H9 (cell line): ENCODE data around the gene FRAS1. TPM values are rescaled to one million over a fixed set of nuclear protein-coding genes. Genes with fewer than 3 reads are reported as not detected.

Experiments used
- DNase-seq: peaks from one replicate; pipeline ENCODE4 v3.0.0-alpha.2; 2017
- H2AFZ ChIP-seq: one replicate; pipeline ENCODE4 v1.6.1; 2013; ENCODE audit warnings: mild to moderate bottlenecking, low read length, control low read depth, moderate library complexity
- H2AK5ac ChIP-seq: 2 replicates; pipeline ENCODE4 v1.6.1; 2013; ENCODE audit warnings: low read length, control low read depth, mixed read lengths; ENCODE audit not compliant: insufficient read length
- H2BK120ac ChIP-seq: one replicate; pipeline ENCODE4 v1.6.1; 2013; ENCODE audit warnings: low read depth, mild to moderate bottlenecking, low read length, control low read depth, inconsistent platforms; ENCODE audit not compliant: poor library complexity, severe bottlenecking
- H2BK12ac ChIP-seq: 2 replicates; pipeline ENCODE4 v1.6.1; 2013; ENCODE audit warnings: low read length, control low read depth, mixed read lengths, low read depth; ENCODE audit not compliant: insufficient read length
- H2BK15ac ChIP-seq: 2 replicates; pipeline ENCODE4 v1.6.1; 2013; ENCODE audit warnings: low read depth, low read length, control low read depth
- H2BK20ac ChIP-seq: one replicate; pipeline ENCODE4 v1.6.1; 2013; ENCODE audit warnings: low read depth, mild to moderate bottlenecking, low read length, control low read depth, inconsistent platforms; ENCODE audit not compliant: poor library complexity, severe bottlenecking
- H2BK5ac ChIP-seq: 2 replicates; pipeline ENCODE4 v1.6.1; 2013; ENCODE audit warnings: low read length, control low read depth, mixed read lengths; ENCODE audit not compliant: insufficient read length
- H3K14ac ChIP-seq: 2 replicates; pipeline ENCODE4 v1.6.1; 2013; ENCODE audit warnings: low read length, control low read depth; ENCODE audit not compliant: insufficient read depth
- H3K18ac ChIP-seq: 2 replicates; pipeline ENCODE4 v1.6.1; 2013; ENCODE audit warnings: low read depth, mild to moderate bottlenecking, mixed read lengths, low read length, control low read depth; ENCODE audit not compliant: insufficient read length
- H3K23ac ChIP-seq: 2 replicates; pipeline ENCODE4 v1.6.1; 2013; ENCODE audit warnings: low read length, control low read depth, mixed read lengths, low read depth; ENCODE audit not compliant: insufficient read length
- H3K23me2 ChIP-seq: 2 replicates; pipeline ENCODE4 v1.6.1; 2013; ENCODE audit warnings: low read depth, mild to moderate bottlenecking, mixed read lengths, low read length, control low read depth; ENCODE audit not compliant: insufficient read length, poor library complexity, severe bottlenecking
- H3K27ac ChIP-seq: 2 replicates; pipeline ENCODE4 v1.5.1; 2013; ENCODE audit warnings: low read length, control low read depth, mixed read lengths, low read depth; ENCODE audit not compliant: insufficient read length
- H3K27me3 ChIP-seq: 2 replicates; pipeline ENCODE4 v1.6.1; 2013; ENCODE audit warnings: low read length, control low read depth, inconsistent platforms; ENCODE audit not compliant: insufficient read depth
- H3K4ac ChIP-seq: 2 replicates; pipeline ENCODE4 v1.6.1; 2013; ENCODE audit warnings: low read depth, mild to moderate bottlenecking, control low read depth, inconsistent platforms, low read length, moderate library complexity
- H3K4me1 ChIP-seq: 2 replicates; pipeline ENCODE4 v1.6.1; 2013; ENCODE audit warnings: low read length, control low read depth, inconsistent platforms; ENCODE audit not compliant: insufficient read depth
- H3K4me2 ChIP-seq: 2 replicates; pipeline ENCODE4 v1.6.1; 2013; ENCODE audit warnings: low read length, control low read depth, mixed read lengths; ENCODE audit not compliant: insufficient read length, insufficient read depth
- H3K56ac ChIP-seq: 2 replicates; pipeline ENCODE4 v1.6.1; 2013; ENCODE audit warnings: low read depth, mild to moderate bottlenecking, mixed read lengths, low read length, control low read depth; ENCODE audit not compliant: insufficient read length
- H3K79me1 ChIP-seq: 2 replicates; pipeline ENCODE4 v1.6.1; 2013; ENCODE audit warnings: low read depth, mild to moderate bottlenecking, moderate library complexity, low read length, control low read depth, inconsistent platforms; ENCODE audit not compliant: insufficient read depth, poor library complexity, severe bottlenecking
- H3K79me2 ChIP-seq: 2 replicates; pipeline ENCODE4 v1.6.1; 2013; ENCODE audit warnings: low read length, control low read depth, inconsistent platforms; ENCODE audit not compliant: insufficient read depth
- H3K9ac ChIP-seq: 2 replicates; pipeline ENCODE4 v1.6.1; 2013; ENCODE audit warnings: low read length, control low read depth, mixed read lengths; ENCODE audit not compliant: insufficient read length; ENCODE audit errors: extremely low read depth
- H3K9me3 ChIP-seq: one replicate; pipeline ENCODE4 v1.6.1; 2013; ENCODE audit warnings: low read depth, low read length, inconsistent platforms; ENCODE audit not compliant: control insufficient read depth
- H3T11ph ChIP-seq: one replicate; pipeline ENCODE4 v1.6.1; 2013; ENCODE audit warnings: mild to moderate bottlenecking, low read length, control low read depth, inconsistent platforms
- H4K20me1 ChIP-seq: one replicate; pipeline ENCODE4 v1.6.1; 2013; ENCODE audit not compliant: control insufficient read depth, insufficient read length, insufficient read depth
- H4K5ac ChIP-seq: 2 replicates; pipeline ENCODE4 v1.6.1; 2013; ENCODE audit warnings: low read depth, mild to moderate bottlenecking, mixed read lengths, low read length, control low read depth; ENCODE audit not compliant: insufficient read length
- H4K8ac ChIP-seq: replicated peaks from 2 replicates; pipeline ENCODE4 v1.6.1; 2013; ENCODE audit warnings: low read length, control low read depth, mixed read lengths, low read depth; ENCODE audit not compliant: insufficient read length
- H4K91ac ChIP-seq: 2 replicates; pipeline ENCODE4 v1.6.1; 2013; ENCODE audit warnings: low read depth, mild to moderate bottlenecking, moderate library complexity, mixed read lengths, low read length, control low read depth; ENCODE audit not compliant: insufficient read length
- H3K27ac Mint-ChIP-seq, 3 experiments: 2 replicates in 2 of 3; 3 replicates in 1 of 3; pipeline ENCODE4 v1.8.0; 2020 to 2021; ENCODE audit warnings: mixed read lengths in 3 of 3, mild to moderate bottlenecking in 1 of 3, moderate library complexity in 1 of 3
- H3K27me3 Mint-ChIP-seq: 2 replicates; pipeline ENCODE4 v1.8.0; 2021; ENCODE audit warnings: low read depth, mild to moderate bottlenecking, moderate library complexity, mixed read lengths
- H3K36me3 Mint-ChIP-seq, 3 experiments: 2 replicates in 2 of 3; 3 replicates in 1 of 3; pipeline ENCODE4 v1.8.0; 2020 to 2021; ENCODE audit warnings: low read depth in 3 of 3, mixed read lengths in 3 of 3; ENCODE audit not compliant: insufficient read depth in 1 of 3
- H3K4me1 Mint-ChIP-seq, 2 experiments: 2 replicates each; pipeline ENCODE4 v1.8.0; 2020; ENCODE audit warnings: mixed read lengths in 2 of 2
- H3K4me3 Mint-ChIP-seq, 2 experiments: 2 replicates in 1 of 2; 3 replicates in 1 of 2; pipeline ENCODE4 v1.8.0; 2020 to 2021; ENCODE audit warnings: mild to moderate bottlenecking in 2 of 2, mixed read lengths in 2 of 2, moderate library complexity in 1 of 2
- H3K9me3 Mint-ChIP-seq, 2 experiments: 2 replicates in 1 of 2; 3 replicates in 1 of 2; pipeline ENCODE4 v1.8.0; 2020; ENCODE audit warnings: mild to moderate bottlenecking in 2 of 2, mixed read lengths in 2 of 2, moderate library complexity in 1 of 2
- total RNA-seq: library from RNA; stranded (reverse); gene quantifications from 2 replicates; pipeline ENCODE4 v1.2.1, GENCODE V29; 2021
- TF ChIP-seq, protein P1 (sequence below): fragments of 200-600 bp; sonication (generic); conservative IDR thresholded peaks from 3 replicates; pipeline ENCODE4 v1.8.0; 2021; ENCODE audit warnings: antibody characterized with exemption, mild to moderate bottlenecking

FRAS1 gene
- total RNA-seq, 1 experiment from 2014 or later, result 58.5 TPM

DNA sequence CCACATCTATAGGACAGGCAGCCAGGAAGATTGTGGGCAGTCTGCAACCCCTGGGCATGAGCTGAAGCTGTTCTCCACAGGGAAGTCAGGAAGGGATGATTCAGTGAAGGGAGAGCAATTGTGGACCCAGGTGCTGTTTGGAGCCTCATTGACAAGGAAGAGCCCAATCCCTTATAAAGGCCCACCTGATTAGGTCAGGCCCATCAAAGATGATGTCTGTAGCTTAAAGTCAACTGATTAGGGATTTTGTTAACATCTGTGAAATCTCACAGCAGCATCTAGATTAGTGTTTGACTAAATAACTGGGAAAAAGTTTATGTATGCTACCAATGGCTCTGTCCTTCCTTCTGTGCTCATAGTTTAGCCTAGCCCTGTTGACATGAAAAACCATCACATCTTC is 127.5 kb downstream of the FRAS1 start:
- no peak overlapping the region for H4K5ac ChIP-seq
- no peaks in the 10 kb centered on the region for H4K20me1 ChIP-seq
- H3K56ac ChIP-seq, result no peak overlapping the region
- no peak overlapping the region for H3K9ac ChIP-seq
- H3K79me1 ChIP-seq, result peaks cover 6% of the 10 kb centered on the region
- no peak overlapping the region for H2BK15ac ChIP-seq
- no peak overlapping the region for H2AK5ac ChIP-seq
- H3K4me3 Mint-ChIP-seq, result no peak overlapping the region
- no peak overlapping the region for H3T11ph ChIP-seq
- TF ChIP-seq, protein P1, sequence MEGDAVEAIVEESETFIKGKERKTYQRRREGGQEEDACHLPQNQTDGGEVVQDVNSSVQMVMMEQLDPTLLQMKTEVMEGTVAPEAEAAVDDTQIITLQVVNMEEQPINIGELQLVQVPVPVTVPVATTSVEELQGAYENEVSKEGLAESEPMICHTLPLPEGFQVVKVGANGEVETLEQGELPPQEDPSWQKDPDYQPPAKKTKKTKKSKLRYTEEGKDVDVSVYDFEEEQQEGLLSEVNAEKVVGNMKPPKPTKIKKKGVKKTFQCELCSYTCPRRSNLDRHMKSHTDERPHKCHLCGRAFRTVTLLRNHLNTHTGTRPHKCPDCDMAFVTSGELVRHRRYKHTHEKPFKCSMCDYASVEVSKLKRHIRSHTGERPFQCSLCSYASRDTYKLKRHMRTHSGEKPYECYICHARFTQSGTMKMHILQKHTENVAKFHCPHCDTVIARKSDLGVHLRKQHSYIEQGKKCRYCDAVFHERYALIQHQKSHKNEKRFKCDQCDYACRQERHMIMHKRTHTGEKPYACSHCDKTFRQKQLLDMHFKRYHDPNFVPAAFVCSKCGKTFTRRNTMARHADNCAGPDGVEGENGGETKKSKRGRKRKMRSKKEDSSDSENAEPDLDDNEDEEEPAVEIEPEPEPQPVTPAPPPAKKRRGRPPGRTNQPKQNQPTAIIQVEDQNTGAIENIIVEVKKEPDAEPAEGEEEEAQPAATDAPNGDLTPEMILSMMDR, result no peak
- H3K27me3 Mint-ChIP-seq, result no peaks in the 10 kb centered on the region
- no peak overlapping the region for H4K8ac ChIP-seq
- no peak overlapping the region for H2BK120ac ChIP-seq
- peaks cover 10 to 12% (median 11%) of the 10 kb centered on the region in 3 experiments; a peak in 6 of 7 replicates for H3K36me3 Mint-ChIP-seq
- H3K14ac ChIP-seq, result no peak overlapping the region
- no peak overlapping the region for H3K4me2 ChIP-seq
- H3K9me3 Mint-ChIP-seq, result no peaks in the 10 kb centered on the region
- H3K23me2 ChIP-seq, result no peaks in the 10 kb centered on the region
- DNase-seq, result no peak
- H3K9me3 ChIP-seq, result no peaks in the 10 kb centered on the region
- peaks cover 4 to 17% of the 10 kb centered on the region in 2 experiments for H3K4me1 Mint-ChIP-seq
- H3K27me3 ChIP-seq, result no peaks in the 10 kb centered on the region
- no peak overlapping the region for H4K91ac ChIP-seq
- no peak overlapping the region for H3K18ac ChIP-seq
- H3K27ac Mint-ChIP-seq, result no peak overlapping the region
- H3K4ac ChIP-seq, result no peak overlapping the region
- no peak overlapping the region for H2AFZ ChIP-seq
- H3K4me1 ChIP-seq, result no peaks in the 10 kb centered on the region; the same call in 1 of the 2 replicates
- no peak overlapping the region for H3K23ac ChIP-seq
- peaks cover 4% of the 10 kb centered on the region; the same call in 1 of the 2 replicates for H3K79me2 ChIP-seq
- no peak overlapping the region for H2BK5ac ChIP-seq
- H2BK20ac ChIP-seq, result no peak overlapping the region
- no peak overlapping the region for H3K27ac ChIP-seq
- H2BK12ac ChIP-seq, result no peak overlapping the region
